Upper lobe of left lung (tissue), 4 donors: ENCODE measurements around the gene AK1.
"Not testable (repeated sequence)": the region's sequence is repeated elsewhere in the genome, so short reads cannot be mapped to it uniquely, and the experiment has no call there.

Source experiments
- POLR2A ChIP-seq, 4 donors: fragments of 450-650 bp; IDR thresholded peaks; one replicate each; pipeline ENCODE4 v1.5.1; 2016 to 2017; ENCODE audit warnings: antibody characterized with exemption in 4 of 4, mild to moderate bottlenecking in 2 of 4
- TF ChIP-seq, protein P1 (sequence below), 6 experiments: fragments of 450-650 bp in 4 of 6; fragments of 200-600 bp in 2 of 6; sonication (generic) in 2 of 6; IDR thresholded peaks; one replicate each; pipeline ENCODE4 v1.5.1; 2016 to 2019; ENCODE audit warnings: antibody characterized with exemption in 6 of 6

DNA sequence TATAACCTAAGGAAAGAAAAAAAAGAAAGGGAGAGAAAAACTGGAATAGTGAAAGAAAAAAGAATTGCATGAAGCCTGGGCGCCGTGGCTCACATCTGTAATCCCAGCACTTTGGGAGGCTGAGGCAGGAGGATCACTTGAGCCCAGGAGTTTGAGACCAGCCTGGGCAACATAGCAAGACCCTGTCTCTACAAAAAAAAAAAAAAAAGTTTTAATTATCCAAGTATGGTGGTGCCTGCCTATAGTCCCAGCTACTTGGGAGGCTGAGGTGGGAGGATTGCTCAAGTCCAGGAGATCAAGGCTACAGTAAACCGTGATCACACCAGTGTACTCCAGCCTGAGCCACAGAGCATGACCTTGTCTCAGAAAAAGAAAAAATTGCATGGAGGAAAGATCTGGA lies 4.2 kb upstream of the AK1 start:
- TF ChIP-seq, protein P1, sequence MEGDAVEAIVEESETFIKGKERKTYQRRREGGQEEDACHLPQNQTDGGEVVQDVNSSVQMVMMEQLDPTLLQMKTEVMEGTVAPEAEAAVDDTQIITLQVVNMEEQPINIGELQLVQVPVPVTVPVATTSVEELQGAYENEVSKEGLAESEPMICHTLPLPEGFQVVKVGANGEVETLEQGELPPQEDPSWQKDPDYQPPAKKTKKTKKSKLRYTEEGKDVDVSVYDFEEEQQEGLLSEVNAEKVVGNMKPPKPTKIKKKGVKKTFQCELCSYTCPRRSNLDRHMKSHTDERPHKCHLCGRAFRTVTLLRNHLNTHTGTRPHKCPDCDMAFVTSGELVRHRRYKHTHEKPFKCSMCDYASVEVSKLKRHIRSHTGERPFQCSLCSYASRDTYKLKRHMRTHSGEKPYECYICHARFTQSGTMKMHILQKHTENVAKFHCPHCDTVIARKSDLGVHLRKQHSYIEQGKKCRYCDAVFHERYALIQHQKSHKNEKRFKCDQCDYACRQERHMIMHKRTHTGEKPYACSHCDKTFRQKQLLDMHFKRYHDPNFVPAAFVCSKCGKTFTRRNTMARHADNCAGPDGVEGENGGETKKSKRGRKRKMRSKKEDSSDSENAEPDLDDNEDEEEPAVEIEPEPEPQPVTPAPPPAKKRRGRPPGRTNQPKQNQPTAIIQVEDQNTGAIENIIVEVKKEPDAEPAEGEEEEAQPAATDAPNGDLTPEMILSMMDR (IDR thresholded peaks at IDR 0.05), result not testable (repeated sequence)
- TF ChIP-seq POLR2A (IDR thresholded peaks at IDR 0.05), result not testable (repeated sequence)
